Caco-2 (cell line): ENCODE results near the gene SETD1A. TPM values are rescaled to one million over a fixed set of nuclear protein-coding genes. Genes with fewer than 3 reads are reported as not detected.

Source experiments
- BruUV-seq: library from RNA; stranded (reverse); fragments of 400-500 nt; replicated peaks from 2 replicates; lab custom pipeline; 2021; lab: Mats Ljungman, UMichigan
- CTCF ChIA-PET: fragments of 300-600 bp; sonication (Branson Sonifier 250); formaldehyde crosslinking; loops from one replicate; lab custom pipeline; 2022; ENCODE audit warnings: antibody characterized with exemption; lab: Charles Lee
- POLR2A ChIA-PET: fragments of 300-600 bp; sonication (Branson Sonifier 250); formaldehyde crosslinking; loops from one replicate; lab custom pipeline; 2022; ENCODE audit warnings: antibody characterized with exemption; lab: Charles Lee
- DNase-seq, 2 experiments: peaks; one replicate each; pipeline versions ENCODE4 v3.0.0 to v3.0.0-alpha.2; 2020 to 2022
- H3K27me3 ChIP-seq: replicated peaks from 2 replicates; pipeline ENCODE4 v1.6.0; 2011; ENCODE audit warnings: low read length; ENCODE audit not compliant: control insufficient read depth, insufficient read depth
- H3K36me3 ChIP-seq: 2 replicates; pipeline ENCODE4 v1.5.1; 2011; ENCODE audit warnings: low read length; ENCODE audit not compliant: control insufficient read depth, insufficient read depth
- H3K4me1 ChIP-seq: fragments of 250-450 bp; sonication (Bioruptor Pico); 2 replicates; pipeline ENCODE4 v1.5.1; 2020; ENCODE audit warnings: mild to moderate bottlenecking
- H3K4me3 ChIP-seq: 2 replicates; pipeline ENCODE4 v1.5.1; 2011; ENCODE audit warnings: low read depth, mild to moderate bottlenecking, control low read depth, low read length
- H3K9me3 ChIP-seq: fragments of 250-450 bp; sonication (Bioruptor Pico); 2 replicates; pipeline ENCODE4 v1.5.1; 2020; ENCODE audit warnings: mild to moderate bottlenecking, moderate library complexity
- H3K27ac Mint-ChIP-seq: one replicate; pipeline ENCODE4 v1.8.0; 2022; ENCODE audit warnings: mixed read lengths; ENCODE audit not compliant: unreplicated experiment
- H3K27me3 Mint-ChIP-seq: one replicate; pipeline ENCODE4 v1.8.0; 2022; ENCODE audit warnings: mixed read lengths; ENCODE audit not compliant: insufficient read depth, unreplicated experiment
- H3K36me3 Mint-ChIP-seq: one replicate; pipeline ENCODE4 v1.8.0; 2022; ENCODE audit warnings: mild to moderate bottlenecking, mixed read lengths; ENCODE audit not compliant: insufficient read depth, unreplicated experiment
- H3K4me1 Mint-ChIP-seq: one replicate; pipeline ENCODE4 v1.8.0; 2022; ENCODE audit warnings: low read depth, mixed read lengths; ENCODE audit not compliant: unreplicated experiment
- H3K4me3 Mint-ChIP-seq: one replicate; pipeline ENCODE4 v1.8.0; 2022; ENCODE audit warnings: mild to moderate bottlenecking, moderate library complexity, mixed read lengths; ENCODE audit not compliant: unreplicated experiment
- H3K9me3 Mint-ChIP-seq: one replicate; pipeline ENCODE4 v1.8.0; 2022; ENCODE audit warnings: mixed read lengths; ENCODE audit not compliant: unreplicated experiment
- intact Hi-C: fragments of 100-400 bp; cut with micrococcal nuclease; formaldehyde crosslinking; loops from one replicate; pipeline ENCODE4 v1.10.0; 2022; ENCODE audit not compliant: unreplicated experiment
- total RNA-seq: library from RNA; stranded (reverse); gene quantifications from 2 replicates; pipeline ENCODE4 v1.2.3, GENCODE V29; 2022
- TF ChIP-seq, protein P1 (sequence below), 2 experiments: fragments of 200-600 bp in 1 of 2; IDR thresholded peaks; 1 replicate in 1 of 2; 2 replicates in 1 of 2; pipeline versions ENCODE4 v1.5.1 to v1.8.0; 2011 to 2022; ENCODE audit warnings: antibody characterized with exemption in 1 of 2, control low read depth in 1 of 2, inconsistent platforms in 1 of 2, low read depth in 1 of 2, low read length in 1 of 2, mild to moderate bottlenecking in 1 of 2, moderate library complexity in 1 of 2; ENCODE audit not compliant: insufficient read depth in 1 of 2, severe bottlenecking in 1 of 2, unreplicated experiment in 1 of 2

Gene SETD1A
- total RNA-seq, 1 experiment from 2014 or later = 21.5 TPM

- no TSS peak for BruUV-seq
- TF ChIP-seq, protein P1, sequence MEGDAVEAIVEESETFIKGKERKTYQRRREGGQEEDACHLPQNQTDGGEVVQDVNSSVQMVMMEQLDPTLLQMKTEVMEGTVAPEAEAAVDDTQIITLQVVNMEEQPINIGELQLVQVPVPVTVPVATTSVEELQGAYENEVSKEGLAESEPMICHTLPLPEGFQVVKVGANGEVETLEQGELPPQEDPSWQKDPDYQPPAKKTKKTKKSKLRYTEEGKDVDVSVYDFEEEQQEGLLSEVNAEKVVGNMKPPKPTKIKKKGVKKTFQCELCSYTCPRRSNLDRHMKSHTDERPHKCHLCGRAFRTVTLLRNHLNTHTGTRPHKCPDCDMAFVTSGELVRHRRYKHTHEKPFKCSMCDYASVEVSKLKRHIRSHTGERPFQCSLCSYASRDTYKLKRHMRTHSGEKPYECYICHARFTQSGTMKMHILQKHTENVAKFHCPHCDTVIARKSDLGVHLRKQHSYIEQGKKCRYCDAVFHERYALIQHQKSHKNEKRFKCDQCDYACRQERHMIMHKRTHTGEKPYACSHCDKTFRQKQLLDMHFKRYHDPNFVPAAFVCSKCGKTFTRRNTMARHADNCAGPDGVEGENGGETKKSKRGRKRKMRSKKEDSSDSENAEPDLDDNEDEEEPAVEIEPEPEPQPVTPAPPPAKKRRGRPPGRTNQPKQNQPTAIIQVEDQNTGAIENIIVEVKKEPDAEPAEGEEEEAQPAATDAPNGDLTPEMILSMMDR (IDR thresholded peaks at IDR 0.05; ENCODE audit: insufficient read depth in 1 of 2, low read depth in 1 of 2, low read length in 1 of 2, severe bottlenecking in 1 of 2, unreplicated experiment in 1 of 2) = no peak
- intact Hi-C loops = loop anchor here (10.0 kb wide), 1 partner anchor 269 kb away; the partner anchor contains the start of genes FBRS and PRR14
- no peaks in the 10 kb centered on the region for H3K27me3 ChIP-seq
- H3K27me3 Mint-ChIP-seq = no peaks in the 10 kb centered on the region
- H3K4me1 Mint-ChIP-seq = no peaks in the 10 kb centered on the region
- ChIA-PET POLR2A (interaction anchor here (0.6 kb wide), 2 partner anchors 165 to 575 kb away, joined by 3 read pairs; no protein-coding TSS in a partner anchor), CTCF (interaction anchor here (0.7 kb wide), 1 partner anchor 110 kb away, joined by 3 read pairs; no protein-coding TSS in a partner anchor)
- no peaks in the 10 kb centered on the region for H3K9me3 Mint-ChIP-seq
- peak overlapping the region; percentile 49 for H3K4me3 ChIP-seq
- peaks cover 1% of the 10 kb centered on the region; the same call in 1 of the 2 replicates for H3K36me3 ChIP-seq
- H3K9me3 ChIP-seq = no peaks in the 10 kb centered on the region
- peaks cover 18% of the 10 kb centered on the region for H3K36me3 Mint-ChIP-seq
- H3K4me3 Mint-ChIP-seq = peak overlapping the region; percentile 89
- H3K27ac Mint-ChIP-seq = peak overlapping the region; percentile 87
- H3K4me1 ChIP-seq = no peaks in the 10 kb centered on the region
- peak in 1 of 2 experiments; percentile 20 for DNase-seq
These were observed 33.3 kb upstream of the SETD1A start for GRCh38 chr16:30924076-30924912.

GRCh38 chr16:30924913-30925631 lies 32.5 kb upstream of the SETD1A start:
- intact Hi-C loops = loop anchor here (10.0 kb wide), 1 partner anchor 270 kb away; the partner anchor contains the start of genes FBRS and PRR14
- no peaks in the 10 kb centered on the region for H3K9me3 ChIP-seq

More at GRCh38 chr16:30924913-30925631, 32.5 kb upstream of the SETD1A start:
- Mint-ChIP-seq H3K27me3 (no peaks in the 10 kb centered on the region), H3K4me1 (no peaks in the 10 kb centered on the region), H3K27ac (peak overlapping the region; percentile 87), H3K4me3 (peak overlapping the region; percentile 89), H3K36me3 (peaks cover 18% of the 10 kb centered on the region), H3K9me3 (no peaks in the 10 kb centered on the region)
- ChIA-PET POLR2A (no interaction called here), CTCF (no interaction called here)
- H3K4me3 ChIP-seq = peak overlapping the region; percentile 49
- no peaks in the 10 kb centered on the region for H3K27me3 ChIP-seq
- no peaks in the 10 kb centered on the region for H3K4me1 ChIP-seq
- TF ChIP-seq, protein P1 (IDR thresholded peaks at IDR 0.05; ENCODE audit: insufficient read depth in 1 of 2, low read depth in 1 of 2, low read length in 1 of 2, severe bottlenecking in 1 of 2, unreplicated experiment in 1 of 2) = no peak
- H3K36me3 ChIP-seq = peaks cover 1% of the 10 kb centered on the region; the same call in 1 of the 2 replicates
- no peak for DNase-seq
- no TSS peak for BruUV-seq
